Pulmonary artery endothelial cell (primary cell): Measurements from ENCODE around the gene IL1RAPL2. TPM values are rescaled to one million over a fixed set of nuclear protein-coding genes. Genes with fewer than 3 reads are reported as not detected.

Experiments used
- DNase-seq: peaks from one replicate; pipeline ENCODE4 v3.0.0-alpha.2; 2011; ENCODE audit warnings: low read depth, low spot score
- total RNA-seq: library from RNA; depleted of rRNA; stranded (reverse); fragments of >200 nt; gene quantifications from 2 replicates; pipeline ENCODE4 v1.2.3, GENCODE V29; 2014

IL1RAPL2 gene
- total RNA-seq, 1 donor from 2014 or later, result not detected

DNA sequence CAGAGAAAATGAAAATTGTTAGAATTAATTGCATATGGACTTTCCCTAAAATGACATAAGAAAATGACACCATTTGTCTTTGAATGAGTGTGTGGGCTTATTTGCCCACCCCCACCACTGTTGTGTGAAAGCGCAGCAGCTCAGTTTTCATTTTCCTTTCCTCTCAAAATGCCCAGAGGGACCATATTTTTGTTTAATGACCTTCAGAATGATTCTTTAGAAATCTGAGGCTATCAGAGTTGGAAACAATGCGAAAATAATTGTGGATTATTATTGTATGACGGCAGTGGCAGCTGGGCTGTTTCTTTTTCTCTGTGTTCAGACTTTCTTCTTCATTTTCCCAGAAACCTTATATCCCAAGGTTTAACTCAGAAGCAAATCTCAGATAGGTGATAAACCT, 699.1 kb downstream of the IL1RAPL2 start:
- no peak for DNase-seq

DNA sequence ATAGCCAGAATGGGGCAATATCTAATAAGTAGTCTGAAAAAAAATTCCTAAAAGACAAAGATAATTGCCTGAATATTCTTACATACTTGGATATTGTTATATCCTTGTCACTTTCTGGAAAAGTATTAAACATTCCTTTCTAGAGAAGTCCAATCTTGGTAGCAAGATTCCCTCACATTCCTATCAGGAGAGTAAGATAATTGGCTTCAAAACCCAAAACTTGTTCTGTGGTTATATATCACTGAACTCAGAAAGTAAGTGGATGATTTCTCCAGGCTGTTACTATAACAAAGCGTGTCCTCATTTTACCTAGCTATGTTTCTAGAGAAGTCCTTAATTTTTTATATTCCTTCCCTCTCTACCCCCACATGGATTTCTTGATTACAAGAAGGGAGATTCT, 700.5 kb downstream of the IL1RAPL2 start:
- no peak for DNase-seq

DNA sequence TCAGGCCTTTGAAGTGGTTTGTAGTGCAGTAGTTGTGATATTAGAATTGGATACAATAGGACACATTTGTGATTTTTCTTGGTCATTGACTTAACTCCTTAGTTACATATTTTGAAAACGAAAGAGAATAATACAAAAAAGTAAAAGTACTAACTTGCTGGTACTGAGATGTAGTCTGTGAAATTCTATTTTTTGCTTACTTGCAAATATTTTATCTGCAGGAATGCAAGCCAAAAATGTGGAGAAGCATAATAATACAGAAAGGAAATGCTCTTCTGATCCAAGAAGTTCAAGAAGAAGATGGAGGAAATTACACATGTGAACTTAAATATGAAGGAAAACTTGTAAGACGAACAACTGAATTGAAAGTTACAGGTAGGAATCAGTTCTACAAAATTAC, 701.2 kb downstream of the IL1RAPL2 start:
- DNase-seq, result no peak

DNA sequence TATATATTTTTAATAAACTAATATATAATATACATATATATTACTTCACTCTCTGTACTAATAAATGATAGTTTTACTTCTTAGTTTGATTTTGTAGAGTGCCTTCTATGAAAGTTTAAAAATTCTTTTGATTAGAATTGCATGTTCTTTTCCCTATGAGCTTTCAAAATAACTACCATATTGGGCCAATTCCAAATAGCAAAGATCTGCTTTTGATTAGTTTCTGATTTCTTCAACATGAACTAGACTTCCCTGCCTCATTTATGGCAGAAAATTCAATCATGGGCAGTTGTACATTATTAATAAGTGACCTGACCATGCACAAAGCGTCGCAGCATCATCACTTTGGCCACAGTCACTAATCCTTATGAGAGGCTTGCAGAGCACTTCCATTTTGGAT, 703.4 kb downstream of the IL1RAPL2 start:
- DNase-seq, result no peak

DNA sequence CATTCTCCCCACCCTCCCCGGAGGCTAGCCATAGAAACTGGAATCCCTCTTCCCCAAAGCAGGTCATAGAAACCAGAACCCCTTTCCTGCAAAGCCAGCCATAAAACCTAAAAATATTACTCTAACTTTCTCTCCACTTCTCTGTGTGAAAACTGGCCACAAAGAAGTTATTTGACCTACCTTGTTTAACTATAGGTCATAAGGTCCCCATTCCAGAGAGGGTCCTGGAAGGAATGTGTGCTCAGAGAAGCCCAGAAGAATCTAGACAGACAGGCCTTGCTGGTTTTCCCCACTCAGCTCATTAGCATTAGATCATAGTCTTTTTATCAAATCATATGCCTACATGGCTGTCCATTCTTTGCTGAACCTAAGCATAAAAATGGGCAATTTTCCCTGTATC, 707.3 kb downstream of the IL1RAPL2 start:
- no peak for DNase-seq

DNA sequence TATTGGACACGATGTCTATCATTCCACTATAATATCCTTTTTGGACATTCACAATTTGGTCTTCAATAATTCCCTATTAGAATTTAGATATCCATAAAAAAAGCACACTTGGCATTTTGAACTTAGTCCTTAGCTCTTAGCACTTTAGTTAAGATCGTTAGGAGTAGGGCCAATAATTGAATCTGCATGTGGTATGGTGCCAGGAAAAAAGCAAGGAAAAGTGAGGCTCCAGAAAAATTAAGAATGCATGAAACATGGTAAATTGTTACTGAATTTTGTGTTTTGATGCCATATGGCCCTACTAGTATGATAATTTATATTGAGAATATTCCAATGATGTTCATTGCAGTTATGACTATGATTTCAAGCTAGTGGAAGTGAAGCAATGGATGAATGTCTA, 708.1 kb downstream of the IL1RAPL2 start:
- DNase-seq, result no peak

DNA sequence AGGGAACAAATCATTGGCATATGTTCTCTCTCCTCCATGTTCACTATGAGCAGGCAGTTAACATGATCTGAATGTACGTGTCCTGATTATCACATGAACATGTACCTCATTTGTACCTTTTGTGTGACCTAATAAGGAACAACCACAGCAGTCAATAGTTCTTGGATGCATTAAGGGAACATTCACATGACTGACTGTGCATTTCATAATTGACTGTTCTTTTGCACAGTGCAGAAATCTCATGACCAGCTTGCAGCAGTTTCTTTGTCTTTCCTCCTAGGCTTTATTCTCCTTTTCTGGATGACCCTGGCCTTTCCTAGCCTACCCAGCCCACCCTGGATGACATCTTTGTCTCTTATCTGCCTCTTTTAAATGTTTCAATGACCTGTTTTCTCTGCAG, 711.1 kb downstream of the IL1RAPL2 start:
- no peak for DNase-seq

DNA sequence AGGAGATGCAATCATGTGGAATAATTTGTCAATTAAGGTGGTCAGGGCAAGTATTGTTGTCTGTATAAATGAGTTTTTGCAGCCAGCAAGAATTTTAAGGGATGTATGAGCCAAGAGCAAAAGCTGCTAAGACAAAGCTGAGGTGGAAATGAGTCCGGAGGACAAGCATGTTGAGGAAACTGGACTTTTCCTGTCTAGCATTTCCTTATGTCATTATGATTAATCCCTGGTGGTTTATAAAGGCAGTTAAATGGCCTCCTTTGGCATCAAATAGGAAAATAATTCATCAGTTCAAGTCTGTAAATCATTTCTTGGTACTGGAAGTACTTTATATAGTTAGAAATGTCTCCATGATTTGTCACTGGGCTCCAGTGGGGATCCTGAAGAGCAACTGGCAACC, 716.1 kb downstream of the IL1RAPL2 start:
- DNase-seq, result peak; percentile 67

DNA sequence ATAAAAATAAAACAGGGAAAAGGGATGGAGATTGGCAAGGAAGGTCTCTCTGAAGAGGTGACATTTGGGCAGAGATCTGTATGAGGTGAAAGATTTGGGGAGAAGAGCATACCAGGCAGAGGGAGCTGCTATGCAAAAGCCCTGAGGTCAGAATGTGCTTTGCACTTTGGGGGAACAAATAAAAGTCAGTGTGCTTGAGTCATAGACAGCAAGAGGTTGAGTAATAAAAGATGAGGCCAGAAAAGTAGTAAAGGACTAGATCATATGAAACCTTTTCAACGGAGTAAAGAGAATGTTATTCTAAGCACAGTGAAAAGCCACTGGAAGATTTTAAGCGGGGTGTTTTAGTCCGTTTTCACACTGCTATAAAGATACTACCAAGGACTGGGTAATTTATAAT, 731.0 kb downstream of the IL1RAPL2 start:
- no peak for DNase-seq

DNA sequence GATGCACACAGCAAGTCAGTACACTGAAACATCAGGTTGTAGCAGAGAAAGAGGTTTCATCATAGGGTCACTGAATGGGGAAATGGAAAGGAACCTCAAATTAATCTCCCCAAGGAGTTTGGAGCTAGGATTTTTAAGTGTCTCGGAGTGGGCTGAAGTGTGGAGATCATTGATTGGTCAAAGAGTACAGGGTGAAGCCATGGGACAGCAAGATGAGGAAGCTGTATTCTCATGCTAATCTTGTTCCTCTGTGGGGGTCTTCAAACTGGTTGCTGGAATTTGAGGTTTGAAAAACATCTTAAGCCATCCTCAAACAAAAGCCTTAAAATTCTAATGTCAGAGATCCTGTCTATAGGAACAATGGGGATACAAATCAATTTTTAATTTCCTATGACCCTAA, 733.3 kb downstream of the IL1RAPL2 start:
- no peak for DNase-seq

DNA sequence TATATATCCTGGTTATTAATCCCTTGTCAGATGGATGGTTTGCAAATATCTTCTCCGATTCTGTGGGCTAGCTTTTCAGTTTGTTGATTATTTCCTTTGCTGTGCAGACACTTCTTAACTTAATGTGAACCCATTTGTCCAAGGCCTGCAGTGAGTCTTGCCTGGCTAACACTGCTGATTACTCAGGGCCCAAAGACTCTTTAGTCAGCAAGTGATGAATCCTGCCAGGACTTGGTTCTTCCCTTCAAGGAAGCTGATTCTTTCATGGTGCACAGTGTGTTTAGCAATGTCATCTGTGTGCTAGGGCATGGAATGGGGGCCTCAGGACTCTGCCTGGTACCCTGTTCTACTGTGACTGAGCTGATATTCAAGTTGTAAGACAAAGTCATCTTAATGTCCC, 736.2 kb downstream of the IL1RAPL2 start:
- DNase-seq, result no peak

DNA sequence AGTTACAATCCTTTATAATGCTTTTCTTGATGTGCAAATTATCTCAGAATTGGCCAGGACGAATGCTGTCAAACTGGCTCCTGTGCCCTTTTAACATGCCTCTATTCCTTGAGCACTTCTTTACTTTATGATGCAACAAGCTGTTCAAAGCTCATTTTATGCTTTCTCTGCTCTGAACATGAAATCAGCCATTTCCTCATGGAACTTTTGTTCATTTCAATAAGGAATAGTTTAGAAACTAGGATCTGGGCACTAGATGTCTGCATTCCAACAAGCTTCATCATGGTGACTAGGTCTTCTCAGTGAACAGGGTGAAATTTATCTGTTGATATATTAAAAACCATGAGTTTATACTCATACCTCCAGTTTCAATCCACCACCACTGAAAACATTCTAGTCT, 741.8 kb downstream of the IL1RAPL2 start:
- no peak for DNase-seq

DNA sequence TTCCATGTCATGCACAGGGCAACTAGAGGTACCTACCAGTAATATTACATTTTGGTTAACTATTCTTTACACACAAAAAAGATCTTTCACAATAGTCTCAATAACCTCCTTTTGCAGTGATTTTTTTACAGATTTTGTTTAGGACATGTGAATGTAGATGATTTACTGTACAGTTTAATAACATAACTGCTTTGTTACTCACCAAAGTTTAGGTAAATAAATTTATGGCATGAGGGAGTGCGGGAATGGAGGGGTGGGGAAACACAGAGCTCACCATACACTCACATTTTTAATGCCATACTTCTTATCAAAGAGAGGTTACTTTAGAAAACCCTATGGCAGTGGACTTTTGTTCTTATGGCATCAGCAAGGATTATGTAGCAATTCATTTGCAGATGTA, 747.6 kb downstream of the IL1RAPL2 start:
- no peak for DNase-seq

DNA sequence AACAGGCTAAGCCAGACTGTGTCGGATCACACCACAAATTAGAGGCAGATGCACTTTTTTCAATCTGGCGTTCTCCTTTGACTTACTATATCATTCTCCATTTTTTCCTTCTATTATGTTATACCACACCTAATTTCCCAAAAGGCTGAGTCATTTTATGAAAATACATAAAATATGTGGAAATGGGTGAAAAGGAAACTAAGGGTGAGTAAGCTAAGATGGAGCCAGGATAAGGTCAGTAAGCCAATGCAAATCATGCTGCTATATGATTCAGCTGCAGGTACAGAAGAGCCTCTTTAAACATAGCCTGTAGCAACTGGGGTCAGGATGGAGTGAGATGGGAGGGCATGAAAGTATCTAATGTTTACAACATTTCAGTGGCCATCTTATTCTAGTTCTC, 748.5 kb downstream of the IL1RAPL2 start:
- DNase-seq, result peak; percentile 11

DNA sequence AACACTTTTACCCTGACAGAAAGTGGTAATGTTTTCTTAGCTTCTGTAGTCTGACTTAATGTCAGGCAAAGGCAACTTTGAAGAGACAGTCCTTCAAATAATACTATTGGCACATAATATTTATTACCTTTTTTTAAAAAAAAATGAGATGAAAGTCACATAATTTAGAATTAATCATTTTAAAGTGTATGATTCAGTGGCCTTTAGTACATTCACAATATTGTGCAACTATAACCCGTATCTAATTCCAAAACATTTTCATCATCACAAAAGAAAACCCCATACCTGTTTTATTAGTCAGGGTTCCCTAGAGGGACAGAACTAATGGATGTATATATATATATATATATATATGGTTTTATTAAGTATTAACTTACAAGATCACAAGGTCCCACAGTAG, 749.2 kb downstream of the IL1RAPL2 start:
- no peak for DNase-seq

DNA sequence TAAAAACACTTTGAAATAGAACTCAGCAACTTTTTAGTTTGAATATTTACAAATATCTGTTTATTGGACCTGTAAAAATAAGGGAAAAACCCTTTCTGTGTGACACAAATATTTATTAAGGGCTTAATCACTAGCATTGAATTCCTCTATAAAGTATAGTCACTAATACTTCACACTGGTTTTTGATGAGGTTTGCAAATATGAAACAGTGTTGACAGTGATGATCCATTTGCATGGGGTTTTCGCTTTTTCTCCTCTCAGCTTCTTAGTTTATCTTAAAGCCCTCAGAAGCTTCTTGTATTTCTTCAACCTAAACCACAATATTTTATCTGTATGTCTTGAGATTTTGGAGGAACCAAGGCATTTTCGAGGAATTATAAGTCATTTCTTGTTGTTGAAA, 751.1 kb downstream of the IL1RAPL2 start:
- DNase-seq, result no peak

DNA sequence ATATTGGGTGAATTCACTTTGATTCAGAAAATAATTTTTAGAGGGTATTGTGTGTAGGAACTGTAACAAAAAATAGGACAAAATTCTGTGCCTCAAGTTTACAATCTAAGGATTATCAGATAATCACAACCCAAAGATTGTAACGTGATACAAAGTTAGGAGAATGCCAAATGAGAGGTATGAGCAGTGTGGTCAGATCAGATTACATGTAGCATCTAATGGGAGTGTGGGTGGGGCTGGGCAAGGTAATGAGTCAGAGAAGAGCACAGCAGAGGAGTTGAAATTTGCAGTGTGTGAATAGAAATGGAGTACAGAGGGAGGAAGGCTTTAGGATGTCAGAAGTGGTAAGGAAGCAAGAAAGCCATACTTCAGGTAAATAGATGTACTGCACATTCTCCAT, 757.9 kb downstream of the IL1RAPL2 start:
- DNase-seq, result no peak

DNA sequence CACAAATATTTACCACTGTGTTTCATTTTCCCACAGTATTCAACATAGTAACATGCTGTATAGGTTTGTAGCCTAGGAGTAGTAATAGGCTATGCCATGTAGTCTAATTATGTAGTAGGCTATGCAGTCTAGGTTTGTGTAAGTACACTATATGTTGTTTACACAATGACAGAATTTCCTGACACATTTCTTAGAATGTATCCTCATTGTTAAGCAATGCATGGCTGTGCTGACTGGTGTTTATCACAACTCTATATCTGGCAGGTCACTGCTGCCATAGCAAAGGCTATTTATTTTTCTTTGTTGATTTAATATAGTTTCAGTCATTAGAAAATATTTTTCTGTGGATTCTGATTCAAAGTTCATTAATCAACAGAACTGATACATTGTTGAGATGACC, 762.8 kb downstream of the IL1RAPL2 start:
- DNase-seq, result no peak

DNA sequence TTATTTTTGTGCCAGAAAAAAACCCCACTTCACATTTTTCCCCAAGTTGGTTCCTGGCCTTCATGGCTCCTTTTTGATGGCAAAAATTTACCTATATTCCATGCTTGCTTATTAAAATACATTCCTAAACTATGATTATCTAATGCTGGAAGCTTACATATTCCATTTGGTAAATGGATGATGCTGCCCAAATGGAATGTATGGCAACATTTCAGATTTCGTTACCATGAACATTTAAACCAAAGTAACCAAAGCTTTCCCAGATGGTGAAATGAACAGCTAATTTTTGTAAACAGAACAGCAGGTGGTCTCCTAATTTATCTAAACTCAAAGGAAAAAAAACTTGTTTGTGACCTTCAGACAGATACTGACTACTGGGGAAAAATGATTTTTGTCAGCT, 765.2 kb downstream of the IL1RAPL2 start:
- DNase-seq, result no peak

DNA sequence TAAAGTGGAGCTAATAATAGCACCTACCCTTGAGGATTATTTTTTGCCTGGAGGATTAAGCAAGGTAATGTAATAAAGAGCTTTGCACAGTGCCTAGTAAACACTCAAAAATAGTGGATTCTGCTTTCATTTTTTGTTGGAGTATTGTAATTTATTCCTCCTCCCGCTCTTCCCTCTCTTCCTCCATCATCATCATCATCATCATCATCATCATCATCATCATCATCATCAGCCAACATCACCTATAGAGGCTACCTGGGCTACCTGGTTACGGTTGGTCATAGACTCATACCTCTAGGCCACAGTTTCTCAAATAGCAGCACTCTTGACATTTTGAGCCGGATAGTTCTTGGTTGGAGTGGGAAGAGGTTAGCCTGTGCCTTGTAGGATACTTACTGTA, 781.4 kb downstream of the IL1RAPL2 start:
- no peak for DNase-seq

DNA sequence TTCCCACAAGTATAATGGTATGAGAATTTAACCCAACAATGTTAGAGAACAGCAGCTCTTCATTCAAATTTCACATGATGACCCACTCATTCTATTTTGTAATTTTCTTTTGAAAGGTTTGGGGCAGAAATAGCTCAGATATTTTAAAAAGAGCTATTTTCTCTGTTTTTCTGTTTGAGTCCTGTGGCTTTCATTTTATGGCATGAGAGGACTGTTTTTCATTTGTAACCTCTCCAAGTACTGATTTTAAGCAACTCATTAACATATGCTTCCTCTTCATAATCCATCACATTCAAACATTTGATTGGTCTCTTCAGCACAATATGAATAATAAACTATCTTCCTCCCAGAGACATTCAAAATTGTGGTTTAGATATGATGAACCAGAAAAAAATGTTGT, 783.5 kb downstream of the IL1RAPL2 start:
- no peak for DNase-seq

DNA sequence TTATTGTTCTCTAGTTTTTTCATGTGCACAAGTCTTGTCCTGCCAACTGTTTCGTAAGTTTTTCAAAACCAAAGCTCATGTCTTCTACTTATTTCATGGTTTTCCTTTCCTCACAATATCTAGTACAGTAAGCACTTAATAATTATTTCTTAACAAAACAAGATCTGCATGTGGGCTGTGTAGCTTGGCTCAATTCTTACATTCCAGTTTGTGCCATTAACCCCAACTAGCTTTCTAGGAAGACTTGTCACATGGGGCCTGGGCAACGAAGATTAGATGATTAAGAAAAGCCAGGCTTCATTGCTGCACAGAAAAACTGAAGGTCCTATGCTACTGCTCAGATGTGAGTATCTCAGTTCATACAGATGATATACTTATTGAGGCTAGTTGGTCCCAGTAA, 809.8 kb downstream of the IL1RAPL2 start:
- DNase-seq, result no peak

DNA sequence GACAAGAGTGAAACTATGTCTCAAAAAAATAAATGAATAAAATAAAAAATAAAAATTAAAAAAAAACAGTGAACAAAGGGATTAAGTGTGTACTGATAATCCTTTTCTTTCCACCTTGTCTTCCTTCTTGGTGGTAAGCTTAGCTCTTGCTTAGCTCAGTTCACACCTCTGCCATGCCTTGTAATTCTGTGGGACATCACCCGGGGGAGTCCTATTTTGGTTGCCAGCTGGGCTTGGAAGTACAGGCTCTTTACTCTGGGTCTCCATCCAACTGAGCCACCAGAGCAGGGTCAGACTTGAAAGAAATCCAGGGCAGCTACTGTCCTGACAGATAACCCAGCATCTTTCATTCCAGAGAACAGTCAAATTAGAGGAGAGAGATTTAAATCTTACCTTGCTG, 858.7 kb downstream of the IL1RAPL2 start:
- no peak for DNase-seq

DNA sequence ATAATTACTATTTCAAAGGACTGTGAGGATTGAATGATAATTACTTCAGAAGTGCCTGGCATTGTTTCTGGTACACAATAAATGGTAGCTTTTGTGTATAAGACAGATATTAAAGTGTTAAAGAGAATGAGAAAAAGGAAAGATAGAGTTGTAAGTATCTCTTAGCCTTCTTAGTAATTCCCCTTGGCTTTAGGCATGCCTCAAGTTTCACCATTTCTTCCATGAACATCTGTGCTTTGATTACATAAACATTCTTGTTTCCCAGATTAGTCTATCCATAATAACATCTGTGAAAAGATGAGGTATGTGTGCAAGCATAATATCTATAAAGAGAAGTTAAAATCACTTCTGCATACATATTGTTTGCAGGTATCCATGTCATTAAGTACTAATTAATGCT, 885.4 kb downstream of the IL1RAPL2 start:
- no peak for DNase-seq

DNA sequence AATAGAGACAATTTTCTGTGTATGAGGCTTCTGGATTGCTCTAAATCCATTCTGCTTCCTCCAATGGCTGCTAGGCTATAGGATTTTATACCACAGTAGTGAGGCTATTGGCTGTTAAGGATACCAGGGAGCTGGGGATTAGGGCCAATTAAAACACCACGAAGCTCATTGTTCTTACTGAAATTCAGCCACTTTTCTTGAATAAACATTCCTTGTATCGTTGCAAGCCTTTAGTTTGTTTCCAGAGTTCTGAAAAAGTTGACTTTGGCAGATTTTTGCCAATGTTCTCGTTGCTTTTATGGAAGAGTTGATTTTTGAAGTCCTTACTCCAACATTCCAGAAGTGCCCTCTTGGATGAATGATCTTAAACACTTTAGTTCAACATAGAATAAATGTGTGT, 892.8 kb downstream of the IL1RAPL2 start:
- no peak for DNase-seq
